ENCODE results near the gene CYP4F8. TPM values are rescaled to one million over a fixed set of nuclear protein-coding genes. Genes with fewer than 3 reads are reported as not detected.
"Not testable (repeated sequence)": the region's sequence is repeated elsewhere in the genome, so short reads cannot be mapped to it uniquely, and the experiment has no call there.

Gene CYP4F8
- total RNA-seq, 1 donor from 2014 or later = not detected

DNA sequence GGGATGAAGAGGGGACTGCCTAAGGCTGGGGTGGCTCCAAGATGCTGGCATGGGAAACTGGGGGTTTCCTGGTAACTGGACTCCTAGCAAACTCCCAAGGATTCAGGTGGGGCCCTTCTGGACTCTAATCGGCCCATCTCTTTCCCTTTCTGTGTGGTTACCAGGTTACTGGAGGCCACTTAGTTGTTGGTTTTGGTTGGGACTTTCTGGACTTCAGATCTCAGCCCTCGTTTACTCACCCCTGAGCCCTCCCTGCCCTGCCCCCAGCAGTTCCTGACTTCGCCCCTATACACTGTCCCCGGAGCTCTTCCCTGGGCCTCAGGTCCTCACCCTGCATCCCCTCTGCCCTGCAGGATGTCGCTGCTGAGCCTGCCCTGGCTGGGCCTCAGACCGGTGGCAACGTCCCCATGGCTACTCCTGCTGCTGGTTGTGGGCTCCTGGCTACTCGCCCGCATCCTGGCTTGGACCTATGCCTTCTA is 58.2 kb downstream of the CYP4F8 start:
- H3K27me3 ChIP-seq = no peaks in the 10 kb centered on the region
- no peaks in the 10 kb centered on the region for H3K36me3 ChIP-seq

DNA sequence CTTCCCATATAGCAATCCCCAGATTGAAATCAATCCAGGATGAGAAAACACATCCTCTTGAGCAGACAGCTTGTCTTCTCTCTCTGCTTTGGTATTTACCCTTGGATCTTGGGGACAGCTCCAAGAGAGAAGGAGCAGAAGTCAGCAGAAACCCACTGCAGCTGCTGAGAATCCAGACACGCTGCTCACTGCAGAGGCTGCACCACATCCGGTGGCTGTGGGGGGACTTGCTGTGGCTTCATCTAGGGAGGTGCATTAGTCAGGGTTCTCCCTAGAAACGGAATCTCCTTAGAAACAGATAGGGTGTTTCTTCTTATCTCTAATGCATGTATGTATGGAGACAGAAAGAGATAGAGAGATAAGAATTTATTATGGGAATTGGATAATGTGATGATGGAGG is 60.5 kb downstream of the CYP4F8 start:
- H3K4me3 Mint-ChIP-seq = no peak overlapping the region
- H3K27ac ChIP-seq = no peak overlapping the region
- H2AFZ ChIP-seq (replicated peaks) = no peak overlapping the region
- DNase-seq (ENCODE audit: low spot score) = no peak
- peaks cover 3% of the 10 kb centered on the region for H3K9me3 ChIP-seq (ENCODE audit: low read depth)
- H3F3A ChIP-seq (ENCODE audit: low read depth) = no peaks in the 10 kb centered on the region
- no peak overlapping the region for H3K4me3 ChIP-seq
- TF ChIP-seq EZH2phosphoT487 (IDR thresholded peaks at IDR 0.05) (no peak), EZH2 (IDR thresholded peaks at IDR 0.05) (no peak)
- TF ChIP-seq, protein P1, sequence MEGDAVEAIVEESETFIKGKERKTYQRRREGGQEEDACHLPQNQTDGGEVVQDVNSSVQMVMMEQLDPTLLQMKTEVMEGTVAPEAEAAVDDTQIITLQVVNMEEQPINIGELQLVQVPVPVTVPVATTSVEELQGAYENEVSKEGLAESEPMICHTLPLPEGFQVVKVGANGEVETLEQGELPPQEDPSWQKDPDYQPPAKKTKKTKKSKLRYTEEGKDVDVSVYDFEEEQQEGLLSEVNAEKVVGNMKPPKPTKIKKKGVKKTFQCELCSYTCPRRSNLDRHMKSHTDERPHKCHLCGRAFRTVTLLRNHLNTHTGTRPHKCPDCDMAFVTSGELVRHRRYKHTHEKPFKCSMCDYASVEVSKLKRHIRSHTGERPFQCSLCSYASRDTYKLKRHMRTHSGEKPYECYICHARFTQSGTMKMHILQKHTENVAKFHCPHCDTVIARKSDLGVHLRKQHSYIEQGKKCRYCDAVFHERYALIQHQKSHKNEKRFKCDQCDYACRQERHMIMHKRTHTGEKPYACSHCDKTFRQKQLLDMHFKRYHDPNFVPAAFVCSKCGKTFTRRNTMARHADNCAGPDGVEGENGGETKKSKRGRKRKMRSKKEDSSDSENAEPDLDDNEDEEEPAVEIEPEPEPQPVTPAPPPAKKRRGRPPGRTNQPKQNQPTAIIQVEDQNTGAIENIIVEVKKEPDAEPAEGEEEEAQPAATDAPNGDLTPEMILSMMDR (IDR thresholded peaks at IDR 0.05) = no peak
- H3K27me3 Mint-ChIP-seq (ENCODE audit: insufficient read depth, low read depth) = peaks cover 9% of the 10 kb centered on the region
- H3K36me3 Mint-ChIP-seq = no peaks in the 10 kb centered on the region
- no peaks in the 10 kb centered on the region for H3K27me3 ChIP-seq
- H3K79me2 ChIP-seq (ENCODE audit: low read depth) = no peaks in the 10 kb centered on the region
- no peaks in the 10 kb centered on the region for H3K36me3 ChIP-seq
- H3K4me2 ChIP-seq = no peak overlapping the region
- H3K4me1 ChIP-seq = no peaks in the 10 kb centered on the region
- no peaks in the 10 kb centered on the region for H3K4me1 Mint-ChIP-seq
- H3K27ac Mint-ChIP-seq = no peak overlapping the region
- peaks cover 31% of the 10 kb centered on the region for H3K9me3 Mint-ChIP-seq
- no peak overlapping the region for H3K9ac ChIP-seq
- no peaks in the 10 kb centered on the region for H4K20me1 ChIP-seq (ENCODE audit: low read depth)

More for the DNA sequence above, 58.2 kb downstream of the CYP4F8 start:
- no peak for DNase-seq (ENCODE audit: low spot score)
- H3K9me3 Mint-ChIP-seq = peaks cover 20% of the 10 kb centered on the region
- Histone ChIP-seq H3K4me1 (no peaks in the 10 kb centered on the region), H3K4me2 (no peak overlapping the region), H2AFZ (replicated peaks) (no peak overlapping the region), H3K9me3 (ENCODE audit: low read depth) (peaks cover 3% of the 10 kb centered on the region), H3F3A (ENCODE audit: low read depth) (no peaks in the 10 kb centered on the region), H3K4me3 (no peak overlapping the region), H4K20me1 (ENCODE audit: low read depth) (no peaks in the 10 kb centered on the region), H3K79me2 (ENCODE audit: low read depth) (no peaks in the 10 kb centered on the region), H3K27ac (no peak overlapping the region), H3K9ac (no peak overlapping the region)
- peaks cover 7% of the 10 kb centered on the region for H3K27me3 Mint-ChIP-seq (ENCODE audit: insufficient read depth, low read depth)
- TF ChIP-seq EZH2 (IDR thresholded peaks at IDR 0.05) = no peak
- TF ChIP-seq, protein P1 (IDR thresholded peaks at IDR 0.05) = no peak
- TF ChIP-seq EZH2phosphoT487 (IDR thresholded peaks at IDR 0.05) = no peak
- H3K4me3 Mint-ChIP-seq = no peak overlapping the region
- H3K36me3 Mint-ChIP-seq = peaks cover 1% of the 10 kb centered on the region
- H3K27ac Mint-ChIP-seq = no peak overlapping the region
- no peaks in the 10 kb centered on the region for H3K4me1 Mint-ChIP-seq

DNA sequence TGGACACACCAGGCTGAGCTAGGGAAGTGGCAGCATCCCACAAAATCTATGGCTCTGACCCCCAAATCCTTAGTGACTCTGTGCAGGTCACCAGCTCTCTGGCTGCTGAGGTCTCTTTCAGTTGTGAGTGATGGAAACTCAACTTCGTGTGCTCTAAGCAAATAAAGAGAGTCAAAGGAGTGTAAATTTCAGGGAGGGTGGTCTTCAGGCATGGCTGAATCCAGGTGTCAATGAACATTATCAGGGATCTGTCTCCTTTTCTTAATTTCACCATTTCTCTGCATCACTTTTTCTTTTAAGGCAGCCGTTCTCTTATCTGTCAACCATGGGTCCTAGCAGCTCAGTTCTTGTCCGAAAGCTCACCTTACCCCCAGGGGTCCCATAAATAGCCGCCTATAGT is 64.1 kb downstream of the CYP4F8 start:
- Mint-ChIP-seq H3K36me3 (no peaks in the 10 kb centered on the region), H3K4me1 (no peaks in the 10 kb centered on the region), H3K27ac (no peak overlapping the region), H3K4me3 (no peak overlapping the region), H3K9me3 (peaks cover 28% of the 10 kb centered on the region), H3K27me3 (ENCODE audit: insufficient read depth, low read depth) (peaks cover 5% of the 10 kb centered on the region)
- no peaks in the 10 kb centered on the region for H4K20me1 ChIP-seq (ENCODE audit: low read depth)
- no peaks in the 10 kb centered on the region for H3F3A ChIP-seq (ENCODE audit: low read depth)
- TF ChIP-seq EZH2phosphoT487 (IDR thresholded peaks at IDR 0.05) = no peak
- no peak for TF ChIP-seq EZH2 (IDR thresholded peaks at IDR 0.05)
- TF ChIP-seq, protein P1 (IDR thresholded peaks at IDR 0.05) = no peak
- H3K4me2 ChIP-seq = no peak overlapping the region
- no peaks in the 10 kb centered on the region for H3K36me3 ChIP-seq
- H3K79me2 ChIP-seq (ENCODE audit: low read depth) = no peaks in the 10 kb centered on the region
- peaks cover 4% of the 10 kb centered on the region for H3K9me3 ChIP-seq (ENCODE audit: low read depth)
- H3K4me1 ChIP-seq = no peaks in the 10 kb centered on the region
- no peak overlapping the region for H3K27ac ChIP-seq
- DNase-seq (ENCODE audit: low spot score) = no peak
- no peak overlapping the region for H2AFZ ChIP-seq (replicated peaks)
- H3K27me3 ChIP-seq = no peaks in the 10 kb centered on the region
- no peak overlapping the region for H3K4me3 ChIP-seq
- no peak overlapping the region for H3K9ac ChIP-seq

DNA sequence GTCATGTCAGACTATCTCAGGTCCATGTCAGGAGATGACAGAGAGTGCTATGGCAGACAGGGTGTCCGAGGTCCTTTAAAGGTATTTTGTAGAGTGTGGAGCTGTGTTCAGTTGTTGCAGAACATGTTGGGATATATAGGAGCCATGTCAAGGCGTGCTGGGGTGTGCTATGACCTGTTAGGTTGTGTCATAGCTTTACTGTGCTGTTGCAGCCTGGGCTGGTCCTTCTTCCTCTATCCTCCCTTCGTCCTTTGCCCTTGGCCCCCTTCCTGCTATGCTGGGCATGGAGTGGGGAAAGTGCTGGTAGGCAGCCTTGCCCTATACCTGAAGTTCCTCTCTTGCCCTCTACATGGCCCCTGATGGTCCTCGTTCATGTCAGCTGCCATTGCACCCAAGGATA is 64.8 kb downstream of the CYP4F8 start:
- not testable (repeated sequence) for H3K4me3 ChIP-seq; H3K4me2 ChIP-seq; H3K79me2 ChIP-seq (ENCODE audit: low read depth); H3F3A ChIP-seq (ENCODE audit: low read depth); H3K36me3 ChIP-seq; DNase-seq (ENCODE audit: low spot score); H3K36me3 Mint-ChIP-seq; H3K9me3 ChIP-seq (ENCODE audit: low read depth); H3K27ac ChIP-seq; H3K27me3 Mint-ChIP-seq (ENCODE audit: insufficient read depth, low read depth); H3K4me1 Mint-ChIP-seq; H3K4me1 ChIP-seq; H4K20me1 ChIP-seq (ENCODE audit: low read depth); H3K4me3 Mint-ChIP-seq; H3K27me3 ChIP-seq; H3K9ac ChIP-seq; H2AFZ ChIP-seq (replicated peaks); H3K27ac Mint-ChIP-seq
- peaks cover 31% of the 10 kb centered on the region for H3K9me3 Mint-ChIP-seq

Small RNA genes within 50 kb of the gene (small RNA-seq; reads per million reads assigned to genes)
- gene AD000091.1 = not detected

Other genes starting within 250 kb of the CYP4F8 start
- 20.1 and 23.7 TPM in 2 replicates for gene AKAP8, start 235.4 kb upstream of the CYP4F8 start, total RNA-seq (ENCODE audit: low replicate concordance)
- gene AKAP8L, start 196.2 kb upstream of the CYP4F8 start, total RNA-seq (ENCODE audit: low replicate concordance) = 131 and 210 TPM in 2 replicates
- gene WIZ, start 165.3 kb upstream of the CYP4F8 start, total RNA-seq (ENCODE audit: low replicate concordance) = 9.1 and 30.3 TPM in 2 replicates
- gene RASAL3, start 150.7 kb upstream of the CYP4F8 start, total RNA-seq (ENCODE audit: low replicate concordance) = not detected in 2 replicates
- not detected in 2 replicates for gene PGLYRP2, start 135.7 kb upstream of the CYP4F8 start, total RNA-seq (ENCODE audit: low replicate concordance)
- not detected in 2 replicates for gene CYP4F22, start 106.7 kb upstream of the CYP4F8 start, total RNA-seq (ENCODE audit: low replicate concordance)
- not detected in 2 replicates for gene CYP4F3, start 25.7 kb downstream of the CYP4F8 start, total RNA-seq (ENCODE audit: low replicate concordance)
- gene CYP4F12, start 57.9 kb downstream of the CYP4F8 start, total RNA-seq (ENCODE audit: low replicate concordance) = not detected in 2 replicates
- gene OR10H2, start 112.8 kb downstream of the CYP4F8 start, total RNA-seq (ENCODE audit: low replicate concordance) = not detected in 2 replicates
- gene OR10H3, start 122.8 kb downstream of the CYP4F8 start, total RNA-seq (ENCODE audit: low replicate concordance) = not detected in 2 replicates
- not detected in 2 replicates for gene OR10H5, start 172.4 kb downstream of the CYP4F8 start, total RNA-seq (ENCODE audit: low replicate concordance)
- gene OR10H1, start 200.4 kb downstream of the CYP4F8 start, total RNA-seq (ENCODE audit: low replicate concordance) = not detected in 2 replicates

Data from neural progenitor cell (in vitro differentiated cells).